HepG2 (cell line): Measurements from ENCODE around the gene KRTAP6-1. TPM values are rescaled to one million over a fixed set of nuclear protein-coding genes. Genes with fewer than 3 reads are reported as not detected.
A peak's percentile ranks its signal among the peaks of the same experiment; 100 is the strongest.

Source experiments
- ATAC-seq: fragments of 200-7000 bp; cut with Tn5 transposase; 3 replicates; pipeline ENCODE4 v1.9.1; 2020; ENCODE audit warnings: mild to moderate bottlenecking, moderate library complexity
- BruUV-seq: library from RNA; stranded (reverse); fragments of 400-500 nt; replicated peaks from 2 replicates; lab custom pipeline; 2021; lab: Mats Ljungman, UMichigan
- CTCF ChIA-PET: fragments of 300-600 bp; formaldehyde crosslinking; extraction: SDS; loops from one replicate; lab custom pipeline; 2021; ENCODE audit warnings: low total read pairs, inconsistent platforms, low intra/inter-chr PET ratio; lab: Yijun Ruan, JAX
- POLR2A ChIA-PET: fragments of 350-600 bp; sonication (Branson Sonifier 250); formaldehyde crosslinking; loops from one replicate; lab custom pipeline; 2020; ENCODE audit warnings: antibody characterized with exemption, inconsistent platforms; lab: Yijun Ruan, JAX
- DNase-seq: peaks from one replicate; pipeline ENCODE4 v3.0.0-alpha.2; 2015; ENCODE audit warnings: low spot score
- FAIRE-seq: peaks from 3 replicates; lab custom pipeline; 2011; peaks lifted over from hg19 to GRCh38; lab: Jason Lieb, UNC
- H2AFZ ChIP-seq: one replicate; pipeline ENCODE4 v1.6.1; 2011; ENCODE audit warnings: low read length, inconsistent platforms
- H3K27ac ChIP-seq: fragments of 300-600 bp; 3 replicates; pipeline ENCODE4 v1.8.0; 2011; ENCODE audit warnings: mixed run types, mild to moderate bottlenecking, mixed read lengths, low read length, inconsistent platforms; ENCODE audit not compliant: insufficient read depth; ENCODE audit errors: extremely low read length
- H3K27me3 ChIP-seq, 2 experiments: fragments of 200-600 bp in 1 of 2; 2 replicates in 1 of 2; 3 replicates in 1 of 2; pipeline versions ENCODE4 v1.6.0 to v1.8.0; 2011; ENCODE audit warnings: low read length in 2 of 2, mild to moderate bottlenecking in 2 of 2, moderate library complexity in 2 of 2, inconsistent platforms in 1 of 2; ENCODE audit not compliant: insufficient read depth in 2 of 2, control insufficient read depth in 1 of 2
- H3K36me3 ChIP-seq, 2 experiments: fragments of 200-600 bp in 1 of 2; replicated peaks in 1 of 2; 2 replicates in 1 of 2; 3 replicates in 1 of 2; pipeline versions ENCODE4 v1.5.1 to v1.8.0; 2011; ENCODE audit warnings: low read length in 2 of 2, inconsistent platforms in 1 of 2; ENCODE audit not compliant: insufficient read depth in 2 of 2, control insufficient read depth in 1 of 2
- H3K4me1 ChIP-seq: 2 replicates; pipeline ENCODE4 v1.5.1; 2012; ENCODE audit warnings: low read length, inconsistent platforms; ENCODE audit not compliant: insufficient read depth
- H3K4me2 ChIP-seq: 2 replicates; pipeline ENCODE4 v1.6.0; 2011; ENCODE audit warnings: low read depth, low read length, inconsistent platforms
- H3K4me3 ChIP-seq, 3 experiments: fragments of 200-600 bp in 1 of 3; sonication (generic), shearing (Covaris generic) in 1 of 3; replicated peaks in 1 of 3; 2 replicates each; pipeline ENCODE4 v1.5.1; 2011 to 2016; ENCODE audit warnings: low read length in 3 of 3, inconsistent platforms in 2 of 3, low read depth in 2 of 3, mild to moderate bottlenecking in 2 of 3, control low read depth in 1 of 3, mixed read lengths in 1 of 3; ENCODE audit not compliant: insufficient read depth in 1 of 3
- H3K79me2 ChIP-seq: one replicate; pipeline ENCODE4 v1.6.1; 2011; ENCODE audit warnings: low read length, inconsistent platforms; ENCODE audit not compliant: insufficient read depth
- H3K9ac ChIP-seq: 2 replicates; pipeline ENCODE4 v1.6.0; 2011; ENCODE audit warnings: mild to moderate bottlenecking, low read depth, low read length, inconsistent platforms; ENCODE audit not compliant: insufficient read depth
- H3K9me3 ChIP-seq: 2 replicates; pipeline ENCODE4 v1.5.1; 2012; ENCODE audit warnings: mild to moderate bottlenecking, low read length
- H4K20me1 ChIP-seq: 2 replicates; pipeline ENCODE4 v1.6.0; 2011; ENCODE audit warnings: inconsistent platforms, mild to moderate bottlenecking, low read length, moderate library complexity; ENCODE audit not compliant: insufficient read depth
- CEBPB ChIP-seq: IDR thresholded peaks from 2 replicates; pipeline ENCODE4 v1.6.1; 2011; ENCODE audit warnings: low read depth, low read length, improper control_type of control experiment, borderline replicate concordance
- GLI4 ChIP-seq: sonication (generic); formaldehyde crosslinking; IDR thresholded peaks from 2 replicates; pipeline ENCODE4 v1.5.1; 2020; ENCODE audit warnings: missing genetic modification reagents, mild to moderate bottlenecking, moderate library complexity, borderline replicate concordance
- ZBTB26 ChIP-seq: IDR thresholded peaks from 2 replicates; pipeline ENCODE4 v1.6.1; 2016; ENCODE audit warnings: missing compliant biosample characterization, missing genetic modification reagents, borderline replicate concordance
- ZNF446 ChIP-seq: sonication (generic); formaldehyde crosslinking; IDR thresholded peaks from 2 replicates; pipeline ENCODE4 v1.5.0; 2020; ENCODE audit warnings: mild to moderate bottlenecking, missing genetic modification reagents
- WGBS: methylation state at CpG from one replicate; pipeline ENCODE4 v1.1.6; 2017; ENCODE audit warnings: low lambda C conversion rate; 5-methylcytosine and 5-hydroxymethylcytosine counted together
- in situ Hi-C: cut with HindIII; loops from 2 replicates; pipeline ENCODE4 v1.10.0; 2017; ENCODE audit warnings: low pct_unique_long_range_greater_than_20kb; ENCODE audit not compliant: extremely low pct_ligation_motif_present
- intact Hi-C: fragments of 100-400 bp; cut with micrococcal nuclease; formaldehyde crosslinking; loops from one replicate; pipeline ENCODE4 v1.10.0; 2022; ENCODE audit not compliant: unreplicated experiment
- polyA plus RNA-seq, 8 experiments: library from polyadenylated mRNA; depleted of rRNA in 3 of 8; stranded (reverse) in 7 of 8; unstranded in 1 of 8; fragments of >200 nt; fragmentation: Illumina TruSeq in 4 of 8; extraction: Trizol in 4 of 8; gene quantifications; 2 replicates each; pipeline versions ENCODE4 v1.2.1 to v1.2.3, GENCODE V29; 2011 to 2016; ENCODE audit warnings: low read depth in 4 of 8, missing spikeins in 1 of 8, mixed read lengths in 1 of 8; ENCODE audit not compliant: insufficient read depth in 1 of 8
- total RNA-seq, 5 experiments: library from RNA; depleted of rRNA; stranded (reverse); fragments of >200 nt; fragmentation: Illumina TruSeq; extraction: Trizol; gene quantifications; 2 replicates each; pipeline ENCODE4 v1.2.3, GENCODE V29; 2016; ENCODE audit warnings: low read depth in 1 of 5
- TF ChIP-seq, protein P1 (sequence below): sonication (generic); formaldehyde crosslinking; IDR thresholded peaks from 2 replicates; pipeline ENCODE4 v1.5.0; 2020; ENCODE audit warnings: missing genetic modification reagents

KRTAP6-1 gene
- total and polyA plus RNA-seq, 2 of the 13 experiments (the other 11 are each of a cell fraction or from before 2014, with no cell fraction given), result not detected

DNA sequence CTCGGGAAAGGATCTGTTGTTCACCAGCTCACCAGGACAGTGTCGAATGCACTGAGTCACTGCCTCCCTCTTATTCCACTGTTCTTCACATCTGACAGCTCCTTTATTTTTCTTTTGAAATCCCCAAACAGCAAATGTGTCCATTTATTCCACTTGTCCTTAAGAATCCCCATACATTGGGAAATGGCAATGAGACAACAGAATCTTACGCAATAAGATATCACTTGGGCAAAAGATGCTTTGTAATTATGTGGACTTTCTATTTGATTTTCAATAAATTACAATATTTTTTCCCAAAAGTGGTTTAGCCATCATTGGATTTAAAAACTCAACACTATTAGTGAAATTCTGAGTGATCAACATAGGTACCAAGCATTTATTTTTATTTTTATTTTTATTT is 25.0 kb upstream of the KRTAP6-1 start:
- H3K36me3 ChIP-seq, result no peaks in the 10 kb centered on the region
- intact Hi-C loops, result no loop called here
- in situ Hi-C loops, result no loop called here
- no peaks in the 10 kb centered on the region for H3K79me2 ChIP-seq
- no peak overlapping the region for H2AFZ ChIP-seq
- no peak overlapping the region for H3K4me3 ChIP-seq
- DNase-seq (no peak), FAIRE-seq (no peak), ATAC-seq (no peak)
- BruUV-seq, result no TSS peak
- H3K27ac ChIP-seq, result no peak overlapping the region
- no peak overlapping the region for H3K9ac ChIP-seq
- ChIA-PET POLR2A (no interaction called here), CTCF (no interaction called here)
- H3K4me1 ChIP-seq, result no peaks in the 10 kb centered on the region
- H4K20me1 ChIP-seq, result no peaks in the 10 kb centered on the region
- 11% methylated on average over 3 of the region's 3 CpGs for WGBS
- TF ChIP-seq ZBTB26 (CRISPR knock-in tag) (no peak), CEBPB (peak; percentile 70)
- no peak overlapping the region for H3K4me2 ChIP-seq
- peaks cover 79% of the 10 kb centered on the region for H3K9me3 ChIP-seq
- H3K27me3 ChIP-seq, result no peaks in the 10 kb centered on the region

DNA sequence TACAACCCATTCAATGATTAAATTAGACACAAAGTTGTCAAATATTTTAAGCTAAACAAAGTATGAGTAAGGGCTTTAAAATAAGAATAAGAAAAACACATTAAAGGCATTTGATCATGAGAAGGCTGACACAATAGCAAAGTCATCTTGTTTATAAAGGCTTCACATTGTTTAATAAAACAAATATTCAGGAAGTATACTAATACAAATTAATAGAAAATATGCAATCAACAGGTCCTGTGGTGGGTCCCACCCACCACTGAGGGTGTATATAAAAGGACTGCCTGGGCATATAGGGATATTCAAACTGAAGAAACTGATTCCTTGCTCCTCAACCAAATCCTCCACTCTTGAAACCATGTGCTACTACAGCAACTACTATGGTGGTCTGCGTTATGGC is 21.2 kb upstream of the KRTAP6-1 start, which contains the start of gene KRTAP20-2:
TSS of gene KRTAP20-2 (plus strand) at position 301 of the 400 bp plus-strand sequence. CDS start at position 359, 58 bp downstream.
- DNase-seq, result no peak
- H3K9ac ChIP-seq, result no peak within 1 kb of the TSS
- no peak for FAIRE-seq
- no peak within 1 kb of the TSS for H3K27ac ChIP-seq
- no peak within 1 kb of the TSS for H2AFZ ChIP-seq
- no peaks in the 10 kb centered on the region for H3K4me1 ChIP-seq
- BruUV-seq, result no TSS peak
- in situ Hi-C loops, result no loop called here
- no peaks in the 10 kb centered on the region for H3K79me2 ChIP-seq
- no peak for ATAC-seq
- H4K20me1 ChIP-seq, result no peaks in the 10 kb centered on the region
- no peak within 1 kb of the TSS for H3K4me2 ChIP-seq
- intact Hi-C loops, result no loop called here
- no peaks in the 10 kb centered on the region for H3K36me3 ChIP-seq
- WGBS, result 0% methylated on average over 1 of the region's 1 CpG
- TF ChIP-seq GLI4 (CRISPR knock-in tag), result no peak
- TF ChIP-seq, protein P1, sequence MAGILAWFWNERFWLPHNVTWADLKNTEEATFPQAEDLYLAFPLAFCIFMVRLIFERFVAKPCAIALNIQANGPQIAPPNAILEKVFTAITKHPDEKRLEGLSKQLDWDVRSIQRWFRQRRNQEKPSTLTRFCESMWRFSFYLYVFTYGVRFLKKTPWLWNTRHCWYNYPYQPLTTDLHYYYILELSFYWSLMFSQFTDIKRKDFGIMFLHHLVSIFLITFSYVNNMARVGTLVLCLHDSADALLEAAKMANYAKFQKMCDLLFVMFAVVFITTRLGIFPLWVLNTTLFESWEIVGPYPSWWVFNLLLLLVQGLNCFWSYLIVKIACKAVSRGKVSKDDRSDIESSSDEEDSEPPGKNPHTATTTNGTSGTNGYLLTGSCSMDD, result no peak
- TF ChIP-seq ZNF446 (CRISPR knock-in tag), result no peak
- TF ChIP-seq, all 625 proteins: peak for 0
- ChIA-PET CTCF (no interaction called here), POLR2A (no interaction called here)
- Histone ChIP-seq H3K9me3 (peaks cover 83% of the 10 kb centered on the region), H3K27me3 (no peaks in the 10 kb centered on the region), H3K4me3 (no peak within 1 kb of the TSS)
